NCI-H345 treated with DMSO at 0.1 percent for 48 hours (cell line): ENCODE data around the gene SDCCAG8.

Source experiments
- DNase-seq: peaks from one replicate; lab custom pipeline; 2025; ENCODE audit not compliant: unreplicated experiment; lab: John Stamatoyannopoulos, UW

The SDCCAG8 gene

GRCh38 chr1:243280571-243281129, 24.8 kb downstream of the SDCCAG8 start:
- DNase-seq, result no peak

- DNase-seq, result no peak
Measured at GRCh38 chr1:243281672-243282071, 25.8 kb downstream of the SDCCAG8 start.

- no peak for DNase-seq
Measured at GRCh38 chr1:243286409-243287122, 30.7 kb downstream of the SDCCAG8 start.

GRCh38 chr1:243287123-243287460, 31.3 kb downstream of the SDCCAG8 start:
- no peak for DNase-seq

GRCh38 chr1:243287652-243288051, 31.8 kb downstream of the SDCCAG8 start:
- no peak for DNase-seq

GRCh38 chr1:243288062-243288461, 32.2 kb downstream of the SDCCAG8 start:
- DNase-seq, result no peak

- DNase-seq, result no peak
Measured at GRCh38 chr1:243291292-243291691, 35.5 kb downstream of the SDCCAG8 start.

GRCh38 chr1:243292117-243292516, 36.3 kb downstream of the SDCCAG8 start:
- DNase-seq, result no peak

- no peak for DNase-seq
Measured at GRCh38 chr1:243293941-243294722, 38.3 kb downstream of the SDCCAG8 start.

GRCh38 chr1:243294723-243295121, 38.9 kb downstream of the SDCCAG8 start:
- no peak for DNase-seq

- DNase-seq, result no peak
Measured at GRCh38 chr1:243299069-243299468, 43.2 kb downstream of the SDCCAG8 start.

- no peak for DNase-seq
Measured at GRCh38 chr1:243301059-243301458, 45.2 kb downstream of the SDCCAG8 start.

GRCh38 chr1:243311809-243312208, 56.0 kb downstream of the SDCCAG8 start:
- no peak for DNase-seq

- DNase-seq, result no peak
Measured at GRCh38 chr1:243312952-243313634, 57.3 kb downstream of the SDCCAG8 start.

GRCh38 chr1:243313635-243314536, 58.0 kb downstream of the SDCCAG8 start:
- no peak for DNase-seq

GRCh38 chr1:243315455-243315854, 59.6 kb downstream of the SDCCAG8 start:
- no peak for DNase-seq

GRCh38 chr1:243315893-243316292, 60.1 kb downstream of the SDCCAG8 start:
- no peak for DNase-seq

GRCh38 chr1:243316366-243316989, 60.6 kb downstream of the SDCCAG8 start:
- no peak for DNase-seq

GRCh38 chr1:243320224-243320623, 64.4 kb downstream of the SDCCAG8 start:
- DNase-seq, result no peak

- no peak for DNase-seq
Measured at GRCh38 chr1:243322326-243322725, 66.5 kb downstream of the SDCCAG8 start.
